HG03039 (cell line): ENCODE results near the gene CDC27.
"Not testable (repeated sequence)": the region's sequence is repeated elsewhere in the genome, so short reads cannot be mapped to it uniquely, and the experiment has no call there.

ENCODE experiments used
- ATAC-seq: cut with Tn5 transposase; IDR thresholded peaks from one replicate; pipeline ENCODE4 v1.9.1; 2021; ENCODE audit warnings: mild to moderate bottlenecking, moderate library complexity; ENCODE audit not compliant: unreplicated experiment

The CDC27 gene

GRCh38 chr17:47220531-47220999 is 31.5 kb upstream of the CDC27 start:
- no peak for ATAC-seq

- no peak for ATAC-seq
These were observed 30.8 kb upstream of the CDC27 start for GRCh38 chr17:47219621-47220475.

GRCh38 chr17:47218896-47219430 is 29.9 kb upstream of the CDC27 start:
- ATAC-seq = no peak

- ATAC-seq = not testable (repeated sequence)
These were observed 28.2 kb upstream of the CDC27 start for GRCh38 chr17:47217279-47217678.

- ATAC-seq = not testable (repeated sequence)
These were observed 27.7 kb upstream of the CDC27 start for GRCh38 chr17:47216821-47217220.

GRCh38 chr17:47214931-47215330 is 25.8 kb upstream of the CDC27 start:
- ATAC-seq = no peak

GRCh38 chr17:47213540-47213939 is 24.4 kb upstream of the CDC27 start:
- ATAC-seq = no peak

- ATAC-seq = no peak
These were observed 23.4 kb upstream of the CDC27 start for GRCh38 chr17:47212458-47212857.

- ATAC-seq = no peak
These were observed 21.7 kb upstream of the CDC27 start for GRCh38 chr17:47210779-47211178.

GRCh38 chr17:47210105-47210504 is 21.0 kb upstream of the CDC27 start:
- ATAC-seq = no peak

GRCh38 chr17:47209499-47209898 is 20.4 kb upstream of the CDC27 start:
- no peak for ATAC-seq

GRCh38 chr17:47208744-47209488 is 19.8 kb upstream of the CDC27 start, which contains the start of gene MYL4:
MYL4 (plus strand) TSS chr17:47209348; CDS start chr17:47209423, 75 bp downstream.
- ATAC-seq = no peak

- no peak for ATAC-seq
These were observed 18.3 kb upstream of the CDC27 start for GRCh38 chr17:47207143-47208067.

- ATAC-seq = no peak
These were observed 16.4 kb upstream of the CDC27 start for GRCh38 chr17:47205419-47205963.

- ATAC-seq = no peak
These were observed 15.8 kb upstream of the CDC27 start for GRCh38 chr17:47204722-47205418.

- ATAC-seq = no peak
These were observed 15.1 kb upstream of the CDC27 start for GRCh38 chr17:47203984-47204721.

- no peak for ATAC-seq
These were observed 12.1 kb upstream of the CDC27 start for GRCh38 chr17:47201166-47201565.

- ATAC-seq = no peak
These were observed 11.2 kb upstream of the CDC27 start for GRCh38 chr17:47200325-47200664.
